ELF-1 (cell line): ENCODE measurements around the gene DYSF.
A peak's percentile ranks its signal among the peaks of the same experiment; 100 is the strongest.

ENCODE experiments used
- DNase-seq: peaks from one replicate; pipeline ENCODE4 v3.0.0-alpha.2; 2016; ENCODE audit warnings: low read depth, low spot score

DYSF gene

GRCh38 chr2:71614976-71615766, 161.8 kb downstream of the DYSF start:
- DNase-seq, result no peak

GRCh38 chr2:71615767-71616730, 162.7 kb downstream of the DYSF start:
- DNase-seq, result no peak

GRCh38 chr2:71617266-71617665, 163.9 kb downstream of the DYSF start:
- DNase-seq, result no peak

- DNase-seq, result no peak
Observed at GRCh38 chr2:71618327-71619113, 165.2 kb downstream of the DYSF start.

GRCh38 chr2:71619230-71619741, 165.9 kb downstream of the DYSF start:
- no peak for DNase-seq

- no peak for DNase-seq
Observed at GRCh38 chr2:71620116-71620515, 166.8 kb downstream of the DYSF start.

GRCh38 chr2:71620851-71621251, 167.5 kb downstream of the DYSF start:
- no peak for DNase-seq

GRCh38 chr2:71629273-71629672, 175.9 kb downstream of the DYSF start:
- DNase-seq, result no peak

- DNase-seq, result no peak
Observed at GRCh38 chr2:71629771-71630453, 176.6 kb downstream of the DYSF start.

GRCh38 chr2:71630454-71631328, 177.3 kb downstream of the DYSF start:
- no peak for DNase-seq

GRCh38 chr2:71631411-71631931, 178.1 kb downstream of the DYSF start:
- no peak for DNase-seq

GRCh38 chr2:71633086-71633485, 179.7 kb downstream of the DYSF start:
- no peak for DNase-seq

- DNase-seq, result no peak
Observed at GRCh38 chr2:71634567-71634966, 181.2 kb downstream of the DYSF start.

GRCh38 chr2:71635798-71636197, 182.4 kb downstream of the DYSF start:
- no peak for DNase-seq

- no peak for DNase-seq
Observed at GRCh38 chr2:71637168-71637567, 183.8 kb downstream of the DYSF start.

GRCh38 chr2:71637736-71638135, 184.4 kb downstream of the DYSF start:
- DNase-seq, result no peak

GRCh38 chr2:71639735-71640134, 186.4 kb downstream of the DYSF start:
- DNase-seq, result no peak

- DNase-seq, result no peak
Observed at GRCh38 chr2:71640489-71640888, 187.1 kb downstream of the DYSF start.

- DNase-seq, result peak; percentile 87
Observed at GRCh38 chr2:71643674-71644357, 190.5 kb downstream of the DYSF start.
